Epithelial cell of umbilical artery (primary cell): ENCODE data around the gene DOCK4. TPM values are rescaled to one million over a fixed set of nuclear protein-coding genes. Genes with fewer than 3 reads are reported as not detected.

Source experiments
- total RNA-seq: library from RNA; depleted of rRNA; stranded (reverse); fragments of >200 nt; gene quantifications from 2 replicates; pipeline ENCODE4 v1.2.3, GENCODE V29; 2014

DOCK4 gene
- 138 and 229 TPM in 2 replicates for total RNA-seq

GRCh38 chr7:112206238-112206990, at the start of gene DOCK4, which contains the start of gene ZNF277:
Gene DOCK4 (minus strand): TSS chr7:112206399. CDS start chr7:112206138, 261 bp downstream.
Gene ZNF277 (plus strand): TSS chr7:112206695. CDS start chr7:112206717, 22 bp downstream.

Other genes with a start within 250 kb of the DOCK4 start
- 59.4 and 60.1 TPM in 2 replicates for gene ZNF277, start 296 bp upstream of the DOCK4 start, total RNA-seq
- 35.4 and 41.9 TPM in 2 replicates for gene IFRD1, start 244.1 kb upstream of the DOCK4 start, total RNA-seq